Right ventricle myocardium superior (tissue), 1 donor: Measurements from ENCODE around the gene DHX36. TPM values are rescaled to one million over a fixed set of nuclear protein-coding genes. Genes with fewer than 3 reads are reported as not detected.

Experiments
- ATAC-seq: fragments of 200-7000 bp; cut with Tn5 transposase; one replicate; pipeline ENCODE4 v1.9.1; 2020; ENCODE audit warnings: mild to moderate bottlenecking; ENCODE audit not compliant: poor library complexity
- DNase-seq: peaks from one replicate; pipeline ENCODE4 v3.0.0-alpha.2; 2020
- intact Hi-C: fragments of 100-400 bp; cut with DNase I; formaldehyde crosslinking; loops from one replicate; pipeline ENCODE4 v1.11.2; 2022
- total RNA-seq: library from RNA; stranded (reverse); fragmentation: NEBNext Ultra II Directional; extraction: Animal tissue kit (Norgen Biotek cat#: 25700); gene quantifications from one replicate; pipeline ENCODE4 v1.2.1, GENCODE V29; 2021
- donor health status: DM: no; HTN: yes; CAD: no; lungs with severe emphysema.

DHX36 gene
- total RNA-seq, 1 donor from 2014 or later: 26.0 TPM

DNA sequence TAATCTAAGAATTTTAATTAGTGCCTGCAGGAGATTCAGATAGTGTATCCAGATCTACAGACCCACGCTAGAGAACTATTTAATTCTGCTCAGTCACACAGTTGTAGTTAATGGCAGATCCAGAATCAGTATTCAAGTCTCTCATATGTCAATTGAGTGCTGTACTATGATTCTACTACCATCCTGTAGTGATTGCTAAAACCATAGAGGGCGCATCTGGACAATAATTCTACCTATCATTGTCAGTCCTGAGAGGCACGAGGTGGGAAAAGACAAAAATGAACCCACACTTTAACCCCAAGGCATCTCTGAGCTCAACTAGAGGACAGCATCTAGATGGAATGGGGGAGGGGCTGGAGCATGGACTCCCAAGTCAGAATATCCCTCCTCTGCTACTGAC lies 22.7 kb downstream of the DHX36 start:
- ATAC-seq: no peak
- DNase-seq: no peak
- intact Hi-C loops: no loop called here

DNA sequence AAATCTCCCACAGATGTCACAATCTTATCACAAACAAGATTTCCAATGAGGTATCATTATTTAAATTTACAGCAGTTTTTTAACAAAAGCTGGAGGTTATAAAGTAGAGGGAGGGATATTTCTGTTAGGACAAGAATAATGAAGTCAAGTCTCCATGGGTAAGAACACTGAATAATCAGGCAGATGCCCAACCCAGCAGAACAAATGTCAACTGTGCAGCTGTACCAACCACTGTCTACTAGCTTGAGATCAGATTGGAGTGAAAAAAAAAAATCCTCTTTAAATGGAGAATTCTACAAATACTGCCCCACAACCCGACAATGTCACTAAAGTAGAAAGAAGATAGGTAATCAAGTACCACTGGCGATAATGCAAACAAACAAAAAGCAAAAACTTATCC lies 30.3 kb downstream of the DHX36 start:
- ATAC-seq (no peak), DNase-seq (no peak)
- intact Hi-C loops: no loop called here

DNA sequence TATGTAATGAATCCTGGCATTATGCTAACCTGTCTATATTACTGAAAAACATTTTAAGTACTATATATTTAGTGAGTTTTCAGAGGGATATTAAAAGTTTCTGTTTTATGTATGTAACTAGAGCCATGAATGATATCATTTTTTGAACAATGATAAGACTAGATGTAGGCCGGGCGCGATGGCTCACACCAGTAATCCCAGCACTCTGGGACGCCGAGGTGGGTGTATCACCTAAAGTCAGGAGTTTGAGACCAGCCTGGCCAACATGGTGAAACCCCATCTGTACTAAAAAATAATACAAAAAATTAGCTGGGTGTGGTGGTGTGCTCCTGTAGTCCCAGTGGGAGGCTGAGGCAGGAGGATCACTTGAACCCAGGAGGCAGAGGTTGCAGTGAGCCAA lies 34.1 kb downstream of the DHX36 start:
- intact Hi-C loops: no loop called here
- ATAC-seq (no peak), DNase-seq (no peak)

DNA sequence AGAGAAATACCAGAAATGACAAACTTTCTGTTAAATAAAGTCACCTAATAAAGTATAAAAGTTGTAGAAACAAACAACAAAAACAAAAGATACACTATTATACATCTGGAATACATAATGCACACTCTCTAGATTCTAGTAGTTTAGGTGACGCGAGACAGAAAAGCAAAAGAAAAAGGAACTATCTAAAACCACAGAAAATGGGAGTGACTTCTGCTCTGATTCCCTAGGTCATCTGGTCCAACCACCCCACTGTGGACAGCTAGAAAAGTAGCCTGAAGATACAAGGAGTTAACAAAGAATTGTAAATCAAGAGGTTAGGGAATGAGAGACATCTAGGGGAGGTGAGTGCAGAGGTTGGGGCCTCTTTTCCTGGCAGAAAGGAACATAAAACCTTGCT lies 39.1 kb downstream of the DHX36 start:
- intact Hi-C loops: no loop called here
- DNase-seq (no peak), ATAC-seq (no peak)

DNA sequence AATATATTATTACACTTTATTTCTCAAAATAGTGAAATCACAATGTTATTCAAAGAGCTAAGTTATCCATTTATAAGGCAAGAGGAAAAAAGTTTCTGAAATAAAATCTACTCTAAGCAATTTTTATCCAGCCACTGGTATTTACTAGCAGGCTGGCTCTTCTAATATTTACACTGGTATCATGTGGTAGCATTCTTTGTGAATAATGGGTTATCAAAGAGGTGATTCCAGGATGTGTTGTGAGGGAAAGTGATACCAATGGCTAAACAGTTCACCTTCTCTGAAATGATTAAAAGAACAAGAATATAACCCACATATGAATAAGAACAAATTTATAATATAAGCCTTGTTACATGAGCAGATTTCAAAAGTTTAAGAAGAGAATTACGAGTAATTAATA lies 44.1 kb downstream of the DHX36 start:
- DNase-seq: no peak
- intact Hi-C loops: no loop called here
- no peak for ATAC-seq

DNA sequence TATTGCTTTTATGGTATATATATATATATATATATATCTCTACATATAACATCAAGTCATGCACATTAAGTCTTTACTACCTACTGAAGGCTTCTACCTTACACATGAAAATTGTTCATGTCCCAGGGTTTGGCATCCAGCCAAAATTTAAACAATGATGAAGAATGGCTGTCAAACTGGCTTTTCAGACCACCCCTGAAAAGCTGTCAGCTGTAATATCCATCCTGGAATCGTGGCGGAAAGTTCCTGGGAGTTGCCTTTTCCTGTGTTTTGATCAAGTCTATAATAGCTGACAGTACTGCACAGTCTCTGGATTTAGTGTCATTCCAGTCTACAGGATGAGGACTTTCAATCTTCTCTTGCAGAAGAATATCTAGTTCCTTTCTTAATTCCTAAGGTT lies 48.3 kb downstream of the DHX36 start:
- ATAC-seq: peak; percentile 24
- no peak for DNase-seq
- intact Hi-C loops: no loop called here

DNA sequence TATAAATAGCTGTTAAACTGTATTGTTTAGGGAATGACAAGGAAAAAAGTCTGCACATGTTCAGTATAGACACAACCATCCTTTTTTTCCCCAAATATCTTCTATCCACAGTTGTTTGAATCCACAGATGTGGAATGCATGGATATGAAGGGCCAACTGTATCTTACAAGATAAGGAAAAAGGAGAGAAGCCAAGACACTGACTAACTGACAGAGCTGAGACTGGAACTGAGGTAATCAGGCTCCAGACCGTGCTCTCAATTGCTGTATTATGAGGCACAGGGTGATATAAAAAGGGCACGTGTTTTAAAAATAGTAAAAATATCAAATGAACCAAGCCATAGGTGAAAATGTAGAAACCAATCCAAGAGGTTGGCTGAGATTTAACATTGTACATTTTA lies 49.0 kb downstream of the DHX36 start:
- intact Hi-C loops: no loop called here
- peak; percentile 60 for ATAC-seq

DNA sequence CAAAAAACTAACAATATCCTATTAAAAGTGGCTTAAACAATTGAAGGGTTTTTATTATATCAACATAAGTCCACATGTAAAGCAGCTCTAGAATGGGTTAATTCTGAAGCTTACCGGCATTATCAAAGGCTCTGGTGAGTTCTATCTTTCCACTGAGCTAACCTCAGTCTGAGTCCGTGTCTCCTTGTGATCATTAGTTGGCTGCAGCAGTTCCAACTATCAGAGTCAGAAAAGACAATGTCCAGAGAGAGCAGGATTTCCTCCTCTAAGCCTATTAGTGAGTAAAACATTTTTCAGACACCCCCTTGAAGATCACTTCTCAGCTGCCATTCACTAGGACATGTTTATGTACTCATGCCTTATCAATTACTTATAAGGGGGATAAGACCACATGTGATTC lies 49.9 kb downstream of the DHX36 start:
- DNase-seq (no peak), ATAC-seq (peak; percentile 63)
- intact Hi-C loops: no loop called here

More for the DNA sequence above, 49.0 kb downstream of the DHX36 start:
- no peak for DNase-seq

DNA sequence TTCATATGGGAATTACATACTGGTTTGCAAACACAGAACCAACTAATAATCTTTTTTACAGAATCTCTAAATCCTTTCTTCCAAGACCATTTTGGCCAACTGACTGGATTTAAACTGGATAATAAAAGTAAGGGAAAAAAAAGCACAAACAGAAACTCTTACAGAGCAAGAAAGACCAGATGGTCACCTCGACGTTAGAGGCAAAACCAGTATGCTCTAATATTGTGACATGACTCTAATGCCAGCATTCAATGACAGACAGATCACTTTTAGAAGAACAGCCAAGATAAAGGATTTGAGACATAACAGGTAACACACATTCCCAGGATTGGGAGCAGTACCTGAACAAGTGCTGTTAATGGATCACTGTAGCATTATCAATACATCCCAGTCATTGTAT lies 50.9 kb downstream of the DHX36 start:
- intact Hi-C loops: no loop called here
- DNase-seq (no peak), ATAC-seq (no peak)

DNA sequence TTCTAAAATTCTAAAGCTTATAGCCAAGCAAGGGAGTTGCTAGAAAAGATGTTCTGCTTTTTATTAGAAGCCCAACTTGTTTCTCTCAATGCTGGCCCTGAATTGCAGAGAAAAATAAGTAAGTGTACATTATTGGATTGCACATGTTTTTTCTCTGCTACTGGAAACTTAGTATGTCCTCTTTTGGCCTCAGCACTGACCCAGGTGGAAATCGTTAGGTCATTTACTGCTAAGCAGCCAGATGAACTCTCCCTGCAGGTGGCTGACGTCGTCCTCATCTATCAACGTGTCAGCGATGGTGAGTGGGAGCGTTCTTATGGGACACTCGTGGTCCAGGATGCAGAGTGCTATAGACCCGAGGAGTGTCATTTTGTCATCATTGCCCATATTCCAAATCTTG lies 69.8 kb downstream of the DHX36 start:
- intact Hi-C loops: loop anchor here (5.0 to 10.0 kb wide), 2 partner anchors 157 to 1210 kb away; no protein-coding TSS in a partner anchor

DNA sequence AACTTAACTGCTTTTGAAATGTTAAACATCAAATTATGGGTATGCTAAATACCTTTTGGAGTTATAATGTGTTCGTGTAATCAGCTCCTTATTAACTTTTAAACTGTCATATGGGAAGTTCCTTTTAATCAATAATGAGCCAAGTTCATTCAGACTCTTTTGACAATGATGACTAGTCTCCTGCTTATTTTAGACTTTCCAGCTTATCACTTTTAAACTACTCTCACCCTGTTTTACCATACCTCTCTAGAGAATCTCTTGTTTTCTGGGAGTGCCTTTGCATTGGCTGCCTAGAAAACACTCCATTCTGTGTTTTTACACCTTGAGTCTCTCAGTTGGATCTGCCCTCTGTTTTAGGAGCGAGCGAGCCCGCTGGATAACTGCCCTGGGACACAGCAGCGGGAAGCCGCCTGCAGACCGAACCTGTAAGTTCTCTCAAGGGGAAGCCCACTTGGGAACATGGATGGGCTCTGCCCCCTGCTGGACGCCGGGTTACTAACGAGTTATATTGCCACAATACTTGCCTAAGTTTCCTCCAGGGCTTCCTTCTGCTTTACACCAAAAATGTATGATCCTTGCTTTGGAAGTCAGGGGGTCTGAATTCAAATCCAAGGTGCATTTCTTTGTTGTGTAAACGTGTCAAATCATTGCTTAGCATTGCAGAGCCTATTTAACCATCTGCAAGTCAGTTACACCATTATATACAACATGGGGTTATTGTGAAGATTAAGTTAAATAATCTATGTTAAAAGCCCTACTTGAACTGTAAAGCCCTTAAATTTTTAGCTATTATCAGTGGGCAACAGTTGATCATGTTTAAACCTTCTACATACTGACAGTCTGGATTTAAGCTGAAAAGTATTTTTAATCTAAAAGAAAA lies 71.3 kb downstream of the DHX36 start:
- intact Hi-C loops: loop anchor here (5.0 to 10.0 kb wide), 2 partner anchors 156 to 1208 kb away; no protein-coding TSS in a partner anchor

More for the DNA sequence above, 69.8 kb downstream of the DHX36 start:
- ATAC-seq (no peak), DNase-seq (no peak)

DNA sequence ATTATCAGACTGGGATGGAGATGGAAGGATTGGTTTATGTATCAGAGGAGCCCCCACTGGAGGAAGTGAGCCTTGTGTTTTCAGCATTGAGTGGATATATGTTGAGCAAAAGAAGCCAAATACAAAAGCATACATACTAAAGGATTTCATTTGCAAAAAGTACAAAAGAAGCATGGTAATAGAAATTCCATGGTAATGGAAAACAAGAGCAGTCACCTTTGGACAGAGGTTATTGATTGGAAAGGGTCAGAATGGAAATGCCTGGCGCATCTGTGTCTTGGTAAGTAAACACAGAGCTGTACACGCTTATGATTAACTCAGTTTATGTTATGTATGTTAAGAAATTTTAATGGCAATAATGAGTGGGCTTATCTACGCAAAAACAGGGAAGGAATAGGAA lies 72.7 kb downstream of the DHX36 start:
- intact Hi-C loops: loop anchor here (5.0 to 10.0 kb wide), 2 partner anchors 154 to 1207 kb away; no protein-coding TSS in a partner anchor
- ATAC-seq (no peak), DNase-seq (no peak)

More for the DNA sequence above, 71.3 kb downstream of the DHX36 start:
- ATAC-seq (peak; percentile 95), DNase-seq (peak; percentile 93)

DNA sequence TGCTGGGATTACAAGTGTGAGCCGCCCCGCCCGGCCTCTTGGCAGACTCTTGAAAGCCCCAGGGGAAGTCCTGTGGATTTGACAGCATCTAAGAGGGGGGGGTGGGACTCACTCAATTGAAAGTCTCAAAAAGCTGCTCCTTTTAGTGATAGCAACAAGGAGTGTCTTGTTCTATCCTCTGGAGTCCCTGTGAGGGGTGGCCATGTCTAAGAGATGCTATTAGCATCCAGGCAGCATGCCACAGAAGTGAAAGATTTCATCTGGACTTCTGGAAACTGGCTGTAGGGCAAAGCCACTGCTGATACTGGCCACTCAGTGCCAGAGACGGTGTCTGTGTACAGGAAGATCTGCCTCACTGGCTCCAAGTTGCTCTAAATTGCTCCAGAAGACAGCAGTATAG lies 74.0 kb downstream of the DHX36 start:
- intact Hi-C loops: loop anchor here (5.0 to 10.0 kb wide), 2 partner anchors 153 to 1205 kb away; no protein-coding TSS in a partner anchor
- ATAC-seq (no peak), DNase-seq (no peak)

DNA sequence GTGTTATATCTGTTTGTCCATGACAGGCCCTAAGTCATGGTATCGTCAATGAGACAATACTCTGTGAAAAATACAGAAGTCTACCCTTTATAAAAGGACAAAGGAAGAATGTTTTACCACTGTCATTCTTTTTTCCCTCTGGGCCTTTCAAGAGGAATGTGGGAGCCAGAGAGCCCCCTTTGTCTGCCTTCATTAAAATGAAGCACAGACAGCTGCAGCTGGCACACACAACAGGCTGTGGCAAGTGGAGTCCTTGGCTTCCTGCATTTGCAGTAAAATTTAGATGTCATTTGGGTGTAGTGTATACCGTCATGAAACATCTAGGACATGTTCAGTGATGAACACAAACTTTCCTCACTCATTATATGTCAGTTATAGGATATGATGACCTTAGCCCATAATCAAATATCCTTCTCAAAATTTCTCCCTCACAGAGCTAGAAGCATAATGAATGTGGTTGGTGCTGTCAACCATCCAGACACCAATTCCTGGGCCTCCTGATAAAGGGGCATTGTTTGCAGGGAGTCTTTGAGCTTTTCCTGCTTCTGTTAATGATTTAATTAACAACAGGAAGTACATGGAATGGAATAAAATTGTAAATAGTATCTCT lies 76.4 kb downstream of the DHX36 start:
- intact Hi-C loops: no loop called here
- no peak for DNase-seq
- ATAC-seq: no peak

DNA sequence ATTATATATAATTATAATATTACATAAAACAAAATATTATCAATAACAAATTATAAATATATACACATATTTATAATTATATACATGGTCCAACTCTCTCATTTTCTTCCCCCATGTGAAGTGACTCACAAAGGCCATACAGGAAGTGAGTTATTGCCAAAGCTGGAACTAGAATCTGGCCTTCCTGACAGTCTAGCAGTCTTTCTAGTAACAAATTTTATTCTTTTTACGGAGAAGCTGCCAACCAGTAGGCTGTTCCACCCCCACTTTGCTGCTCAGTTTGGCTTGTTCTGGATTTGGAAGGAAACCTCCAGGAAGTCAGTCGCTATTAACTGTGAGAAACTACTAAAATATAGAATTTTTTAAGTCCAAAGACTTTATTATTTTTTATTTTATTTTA lies 79.6 kb downstream of the DHX36 start:
- DNase-seq: no peak
- ATAC-seq: no peak
- intact Hi-C loops: no loop called here

DNA sequence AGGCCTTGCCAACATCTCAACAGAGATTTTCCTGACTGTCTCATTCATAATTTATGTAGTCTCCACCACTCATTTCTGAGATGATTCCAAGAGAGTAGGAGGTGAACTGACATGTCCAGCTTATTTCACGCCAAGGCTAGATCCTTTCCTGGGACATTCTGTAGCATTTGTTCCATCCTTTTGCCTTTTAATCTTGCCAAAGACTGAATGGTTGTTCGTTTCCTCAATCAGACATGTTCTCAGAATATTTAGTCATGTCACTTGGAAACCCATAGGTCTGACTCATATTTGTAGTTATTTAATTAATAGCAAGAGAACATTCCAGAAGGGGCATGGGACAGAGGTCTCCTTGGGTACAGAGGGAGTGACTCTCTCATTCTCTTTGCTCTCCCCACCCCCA lies 80.9 kb downstream of the DHX36 start:
- DNase-seq: no peak
- peak; percentile 57 for ATAC-seq
- intact Hi-C loops: no loop called here

DNA sequence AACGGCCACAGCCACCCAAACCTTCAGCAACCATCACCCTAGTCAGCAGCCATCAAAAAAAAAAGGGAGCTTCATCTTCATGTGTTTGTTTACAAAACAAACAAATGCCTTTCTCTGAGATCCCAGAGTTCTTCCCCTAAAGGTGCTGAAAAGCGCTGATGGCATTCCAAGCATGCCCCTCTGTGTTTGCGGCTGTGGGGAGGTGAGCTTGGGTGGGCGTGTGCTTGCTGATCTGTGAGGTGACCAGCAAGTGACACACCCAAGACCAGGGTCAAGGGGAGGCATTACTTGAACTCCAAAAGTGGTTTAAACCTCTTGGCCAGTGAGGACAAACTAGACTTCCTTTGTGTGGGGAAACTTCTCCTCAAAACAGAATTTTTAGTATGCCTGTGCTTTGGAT lies 81.5 kb downstream of the DHX36 start:
- no peak for DNase-seq

DNA sequence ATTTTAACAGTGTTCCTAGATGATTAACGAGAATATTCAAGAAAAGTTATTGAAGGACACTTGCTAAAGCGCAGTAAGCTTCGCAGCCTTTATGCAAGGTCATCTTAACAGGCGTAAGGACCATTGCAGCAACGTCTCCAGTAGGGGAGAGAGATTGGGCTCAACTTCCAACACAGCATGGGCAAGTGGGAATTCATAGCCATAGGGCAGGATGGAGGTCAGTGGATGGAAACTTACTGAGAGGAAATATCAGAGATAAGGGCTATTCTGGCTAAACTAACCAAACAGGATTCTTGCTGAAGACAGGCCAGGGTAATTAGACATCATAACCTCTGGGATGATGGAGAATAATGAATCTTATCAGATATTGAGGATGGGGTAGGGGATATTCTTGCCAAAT lies 82.8 kb downstream of the DHX36 start:
- DNase-seq: no peak
- no peak for ATAC-seq
- intact Hi-C loops: no loop called here

More for the DNA sequence above, 81.5 kb downstream of the DHX36 start:
- ATAC-seq: no peak
- intact Hi-C loops: no loop called here

DNA sequence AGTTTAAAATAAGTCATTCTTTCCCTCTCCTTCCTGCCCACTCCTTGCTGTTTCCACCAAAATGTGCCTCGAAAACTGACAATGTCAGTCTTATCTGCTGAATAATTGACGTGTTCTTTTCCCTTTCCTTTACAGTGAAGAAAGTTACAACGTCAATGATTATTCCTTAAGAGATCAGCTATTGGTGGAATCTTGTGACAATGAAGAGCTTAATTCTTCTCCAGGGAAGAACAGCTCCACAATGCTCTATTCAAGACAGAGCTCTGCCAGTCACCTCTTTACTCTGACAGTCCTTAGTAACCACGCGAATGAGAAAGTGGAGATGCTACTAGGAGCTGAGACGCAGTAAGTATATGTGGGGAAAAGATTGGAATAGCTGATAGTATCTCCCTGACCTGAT lies 84.1 kb downstream of the DHX36 start:
- intact Hi-C loops: no loop called here
- ATAC-seq (no peak), DNase-seq (no peak)

DNA sequence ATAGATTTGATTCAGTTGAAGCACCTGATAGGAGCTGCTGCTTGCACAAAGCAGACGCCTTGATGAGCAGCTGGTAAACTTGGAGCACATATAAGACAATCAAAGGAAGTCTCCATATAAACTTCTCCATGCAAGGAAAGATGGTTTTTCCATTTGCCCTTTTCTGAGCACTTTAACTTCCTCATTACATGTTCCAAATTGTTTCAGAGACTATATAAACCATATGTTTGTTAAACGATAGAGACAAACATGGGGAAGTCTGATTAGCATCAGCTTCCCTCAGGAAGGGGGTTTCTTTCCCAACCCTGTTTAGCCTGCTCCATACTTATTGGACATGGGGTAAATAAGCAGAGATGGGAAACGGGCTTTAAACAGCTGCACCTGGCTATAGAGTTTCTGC lies 88.0 kb downstream of the DHX36 start:
- no peak for DNase-seq
- no peak for ATAC-seq
- intact Hi-C loops: no loop called here
